AG04449 (cell line): ENCODE results near the gene ENOSF1.

Experiments used
- CTCF ChIA-PET: fragments of 350-600 bp; formaldehyde crosslinking; extraction: SDS; loops from one replicate; lab custom pipeline; 2021; ENCODE audit warnings: antibody characterized with exemption; lab: Yijun Ruan, JAX
- POLR2A ChIA-PET: fragments of 400-600, 350-600 bp; formaldehyde crosslinking; extraction: SDS; loops from one replicate; lab custom pipeline; 2020; ENCODE audit warnings: antibody characterized with exemption, inconsistent platforms; lab: Yijun Ruan, JAX
- DNase-seq: peaks from one replicate; pipeline ENCODE4 v3.0.0-alpha.2; 2010; ENCODE audit warnings: low read depth, low spot score
- H3K4me3 ChIP-seq: 2 replicates; pipeline ENCODE4 v1.5.1; 2011; ENCODE audit warnings: low read depth, mild to moderate bottlenecking, control low read depth, low read length
- CTCF ChIP-seq: IDR thresholded peaks from one replicate; pipeline ENCODE4 v1.5.1; 2011; ENCODE audit warnings: mild to moderate bottlenecking, moderate library complexity, low read length, control low read depth, inconsistent platforms; ENCODE audit not compliant: insufficient read depth; ENCODE audit errors: missing control alignments

ENOSF1 gene

DNA sequence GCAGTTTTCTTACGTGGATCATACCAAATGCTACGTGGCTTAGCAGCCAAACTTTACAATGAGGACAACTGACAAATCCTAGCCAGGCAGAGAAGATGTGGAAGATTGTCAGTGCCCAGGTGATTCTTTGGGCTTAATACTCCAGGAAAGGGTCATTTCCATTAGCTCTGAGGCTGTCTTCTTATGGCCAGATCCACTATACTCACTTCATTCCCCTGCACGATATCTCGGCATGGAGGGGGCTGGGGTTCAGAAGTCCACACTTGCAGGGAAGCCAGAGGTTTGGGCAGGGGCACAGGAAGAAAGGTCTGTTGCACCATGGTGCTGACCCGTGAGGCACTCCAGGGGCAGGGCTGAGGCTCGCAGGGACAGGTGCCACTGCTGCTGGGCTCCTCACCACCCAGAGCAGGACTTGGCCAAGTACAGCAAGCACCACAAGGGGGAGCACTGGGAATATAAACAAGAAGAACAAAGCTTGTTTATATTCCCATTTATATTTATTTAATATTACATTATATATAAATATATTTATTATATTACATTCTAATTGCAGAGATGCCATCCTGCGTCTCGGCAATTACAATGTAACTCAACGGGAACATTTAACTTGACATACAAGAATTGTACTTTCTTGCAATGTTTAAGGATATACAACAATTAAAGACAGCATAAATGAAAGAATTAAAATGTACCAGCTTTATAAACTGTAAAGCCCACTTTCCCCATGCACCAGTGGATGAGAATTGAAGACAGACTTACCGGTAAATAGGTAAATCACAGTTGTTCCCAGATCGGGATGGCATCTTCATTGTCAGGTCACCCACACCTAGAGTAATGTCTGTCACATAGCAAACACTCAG, 88.4 kb downstream of the ENOSF1 start:
- peak; percentile 7 for DNase-seq
- no peak overlapping the region for H3K4me3 ChIP-seq
- ChIA-PET POLR2A (no interaction called here), CTCF (interaction anchor here (0.6 to 13.7 kb wide), 67 partner anchors 8 to 388 kb away, joined by 3 to 448 read pairs (median 4); partner anchors contain the start of genes ENOSF1, THOC1 and TYMS)
- TF ChIP-seq CTCF: peak; percentile 72

DNA sequence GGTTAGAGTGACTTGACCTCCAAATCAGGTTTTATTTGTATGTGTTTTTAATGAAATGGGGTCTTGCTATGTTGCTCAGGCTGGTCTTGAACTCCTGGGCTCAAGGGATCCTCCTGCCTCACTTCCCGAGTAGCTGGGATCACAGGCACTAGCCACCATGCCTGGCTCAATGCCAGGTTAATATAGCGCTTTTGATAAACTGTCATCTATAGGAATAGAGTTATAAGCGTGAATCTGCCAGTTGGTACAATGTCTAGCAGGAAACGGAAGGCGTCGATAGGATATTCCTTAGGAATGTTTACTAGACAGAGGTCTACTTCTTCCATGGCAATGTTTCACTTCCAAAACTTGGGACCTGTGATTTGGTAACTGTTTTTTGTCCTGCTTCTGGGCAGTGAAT, 90.1 kb downstream of the ENOSF1 start:
- no peak for TF ChIP-seq CTCF
- CTCF ChIA-PET: interaction anchor here (0.7 to 13.7 kb wide), 11 partner anchors 10 to 340 kb away, joined by 3 to 448 read pairs (median 24); partner anchors contain the start of gene TYMS
- H3K4me3 ChIP-seq: no peak overlapping the region
- POLR2A ChIA-PET: no interaction called here
- no peak for DNase-seq

- no peak for TF ChIP-seq CTCF
- ChIA-PET CTCF (interaction anchor here (0.9 to 13.7 kb wide), 7 partner anchors 11 to 341 kb away, joined by 3 to 448 read pairs (median 39); no protein-coding TSS in a partner anchor), POLR2A (no interaction called here)
- H3K4me3 ChIP-seq: no peak overlapping the region
- no peak for DNase-seq
These were observed 91.0 kb downstream of the ENOSF1 start for GRCh38 chr18:621291-622043.
